HFF-Myc (cell line): Measurements from ENCODE around the gene PRDM8.

Experiments
- DNase-seq: peaks from one replicate; pipeline ENCODE4 v3.0.0-alpha.2; 2011; ENCODE audit warnings: low read depth; ENCODE audit errors: extremely low read depth
- H3K4me3 ChIP-seq: replicated peaks from 2 replicates; pipeline ENCODE4 v1.5.1; 2011; ENCODE audit warnings: low read depth, mild to moderate bottlenecking, control low read depth, low read length
- CTCF ChIP-seq: IDR thresholded peaks from 2 replicates; pipeline ENCODE4 v1.5.1; 2012; ENCODE audit warnings: mild to moderate bottlenecking, low read depth, low read length, control low read depth; ENCODE audit errors: missing control alignments

Gene PRDM8

GRCh38 chr4:80195441-80196140 is 1.7 kb upstream of the PRDM8 start:
- DNase-seq = no peak
- no peak for TF ChIP-seq CTCF
- H3K4me3 ChIP-seq = no peak overlapping the region

GRCh38 chr4:80196259-80196921 is 913 bp upstream of the PRDM8 start:
- no peak for DNase-seq
- no peak for TF ChIP-seq CTCF
- peak overlapping the region; percentile 31; the same call in 1 of the 2 replicates for H3K4me3 ChIP-seq

GRCh38 chr4:80197601-80198440 is 518 bp downstream of the PRDM8 start:
- H3K4me3 ChIP-seq = peak overlapping the region; percentile 31
- no peak for DNase-seq
- no peak for TF ChIP-seq CTCF

GRCh38 chr4:80198441-80198837 is 1.1 kb downstream of the PRDM8 start:
- H3K4me3 ChIP-seq = no peak overlapping the region; the same call in 1 of the 2 replicates
- no peak for DNase-seq
- TF ChIP-seq CTCF = no peak

GRCh38 chr4:80199004-80199560 is 1.8 kb downstream of the PRDM8 start:
- TF ChIP-seq CTCF = no peak

GRCh38 chr4:80199947-80200346 is 2.6 kb downstream of the PRDM8 start:
- TF ChIP-seq CTCF = no peak
- H3K4me3 ChIP-seq = no peak overlapping the region
- DNase-seq = no peak

More at GRCh38 chr4:80199004-80199560, 1.8 kb downstream of the PRDM8 start:
- DNase-seq = no peak
- H3K4me3 ChIP-seq = no peak overlapping the region
